Testis (tissue), 3 donors: ENCODE measurements around the gene ABCA13. TPM values are rescaled to one million over a fixed set of nuclear protein-coding genes. Genes with fewer than 3 reads are reported as not detected.

Source experiments
- DNase-seq: peaks from one replicate; pipeline ENCODE4 v3.0.0-alpha.2; 2019
- H3K27ac ChIP-seq, 2 donors: fragments of 200-600 bp; sonication (generic); one replicate each; pipeline ENCODE4 v1.5.1; 2019
- H3K27me3 ChIP-seq: fragments of 200-600 bp; sonication (generic); one replicate; pipeline ENCODE4 v1.5.1; 2019
- H3K36me3 ChIP-seq: fragments of 200-600 bp; sonication (generic); one replicate; pipeline ENCODE4 v1.5.1; 2017; ENCODE audit warnings: low read depth; ENCODE audit errors: missing control alignments
- H3K4me1 ChIP-seq: fragments of 200-600 bp; sonication (generic); one replicate; pipeline ENCODE4 v1.5.1; 2019
- H3K4me3 ChIP-seq, 2 donors: fragments of 200-600 bp; sonication (generic); one replicate each; pipeline ENCODE4 v1.5.1; 2017 to 2019
- H3K9me3 ChIP-seq: fragments of 200-600 bp; sonication (generic); one replicate; pipeline ENCODE4 v1.5.1; 2017
- POLR2A ChIP-seq: fragments of 450-650 bp; IDR thresholded peaks from one replicate; pipeline ENCODE4 v1.6.1; 2017; ENCODE audit warnings: antibody characterized with exemption, mild to moderate bottlenecking, moderate library complexity
- WGBS, 2 donors: methylation state at CpG; one replicate each; pipeline ENCODE4 v1.1.5; 2018; 5-methylcytosine and 5-hydroxymethylcytosine counted together
- intact Hi-C: fragments of 100-400 bp; cut with DNase I; formaldehyde crosslinking; loops from one replicate; pipeline ENCODE4 v1.15.1; 2023; ENCODE audit warnings: low total_unique reads
- polyA plus RNA-seq: library from polyadenylated mRNA; stranded (reverse); fragments of 350-450 nt; fragmentation: Illumina TruSeq; extraction: RNeasy Lipid Tissue Mini Kit (QIAGEN cat#74804); gene quantifications from one replicate; pipeline ENCODE4 v1.2.3, GENCODE V29; 2014; ENCODE audit warnings: low read depth, low replicate concordance; ENCODE audit not compliant: insufficient read depth
- total RNA-seq, 2 donors: library from RNA; depleted of rRNA; stranded (reverse); fragments of >200 nt; gene quantifications; one replicate each; pipeline ENCODE4 v1.2.3, GENCODE V29; 2016
- TF ChIP-seq, protein P1 (sequence below), 3 experiments: fragments of 450-650 bp in 2 of 3; fragments of 200-600 bp in 1 of 3; sonication (generic) in 1 of 3; IDR thresholded peaks; one replicate each; pipeline ENCODE4 v1.5.1; 2016 to 2019; ENCODE audit warnings: antibody characterized with exemption in 3 of 3, mild to moderate bottlenecking in 2 of 3, moderate library complexity in 1 of 3

The ABCA13 gene
- total and polyA plus RNA-seq, 3 donors from 2014 or later = 3.5 to 7.3 (median 4.3) TPM

- Histone ChIP-seq H3K36me3 (no peaks in the 10 kb centered on the region), H3K4me3 (no peak overlapping the region), H3K27ac (no peak overlapping the region), H3K9me3 (no peaks in the 10 kb centered on the region), H3K4me1 (no peaks in the 10 kb centered on the region), H3K27me3 (no peaks in the 10 kb centered on the region)
- intact Hi-C loops = no loop called here
- TF ChIP-seq POLR2A = no peak
- TF ChIP-seq, protein P1, sequence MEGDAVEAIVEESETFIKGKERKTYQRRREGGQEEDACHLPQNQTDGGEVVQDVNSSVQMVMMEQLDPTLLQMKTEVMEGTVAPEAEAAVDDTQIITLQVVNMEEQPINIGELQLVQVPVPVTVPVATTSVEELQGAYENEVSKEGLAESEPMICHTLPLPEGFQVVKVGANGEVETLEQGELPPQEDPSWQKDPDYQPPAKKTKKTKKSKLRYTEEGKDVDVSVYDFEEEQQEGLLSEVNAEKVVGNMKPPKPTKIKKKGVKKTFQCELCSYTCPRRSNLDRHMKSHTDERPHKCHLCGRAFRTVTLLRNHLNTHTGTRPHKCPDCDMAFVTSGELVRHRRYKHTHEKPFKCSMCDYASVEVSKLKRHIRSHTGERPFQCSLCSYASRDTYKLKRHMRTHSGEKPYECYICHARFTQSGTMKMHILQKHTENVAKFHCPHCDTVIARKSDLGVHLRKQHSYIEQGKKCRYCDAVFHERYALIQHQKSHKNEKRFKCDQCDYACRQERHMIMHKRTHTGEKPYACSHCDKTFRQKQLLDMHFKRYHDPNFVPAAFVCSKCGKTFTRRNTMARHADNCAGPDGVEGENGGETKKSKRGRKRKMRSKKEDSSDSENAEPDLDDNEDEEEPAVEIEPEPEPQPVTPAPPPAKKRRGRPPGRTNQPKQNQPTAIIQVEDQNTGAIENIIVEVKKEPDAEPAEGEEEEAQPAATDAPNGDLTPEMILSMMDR (IDR thresholded peaks at IDR 0.05) = no peak
- WGBS, 2 donors = 45 to 48% methylated on average over 12 of the region's 12 CpGs
- DNase-seq = no peak
These were observed 339.8 kb downstream of the ABCA13 start for GRCh38 chr7:48511080-48511479.

- no peak for DNase-seq
- no peak overlapping the region for H3K27ac ChIP-seq
- H3K9me3 ChIP-seq = no peaks in the 10 kb centered on the region
- TF ChIP-seq POLR2A = no peak
- TF ChIP-seq, protein P1 (IDR thresholded peaks at IDR 0.05) = no peak
- no peaks in the 10 kb centered on the region for H3K36me3 ChIP-seq
- 73 to 77% methylated on average over 6 of the region's 6 CpGs for WGBS, 2 donors
- no peaks in the 10 kb centered on the region for H3K4me1 ChIP-seq
- no peak overlapping the region for H3K4me3 ChIP-seq
- no peaks in the 10 kb centered on the region for H3K27me3 ChIP-seq
- intact Hi-C loops = no loop called here
These were observed 341.6 kb downstream of the ABCA13 start for GRCh38 chr7:48512892-48513291.

DNA sequence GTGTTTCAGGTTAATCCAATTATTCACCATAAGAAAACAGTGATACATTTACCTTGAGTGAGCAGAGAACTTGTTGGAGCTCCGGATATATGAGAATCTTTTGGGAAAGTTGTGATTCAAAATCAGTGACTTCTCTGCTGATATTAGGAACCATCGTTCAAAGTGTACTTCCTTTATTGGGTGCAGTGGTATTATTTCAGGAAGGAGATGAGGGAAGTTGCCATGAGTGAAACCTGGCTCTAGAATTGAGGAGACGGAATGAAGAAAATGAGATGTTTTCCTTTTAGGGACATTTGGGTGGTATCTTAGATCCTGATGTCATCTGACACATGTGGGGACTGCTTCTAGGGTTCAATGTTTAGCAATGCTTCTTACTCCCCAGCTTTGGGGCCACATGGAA, 343.9 kb downstream of the ABCA13 start:
- no peaks in the 10 kb centered on the region for H3K9me3 ChIP-seq
- no peak overlapping the region for H3K27ac ChIP-seq
- no peaks in the 10 kb centered on the region for H3K36me3 ChIP-seq
- intact Hi-C loops = no loop called here
- H3K27me3 ChIP-seq = no peaks in the 10 kb centered on the region
- no peak overlapping the region for H3K4me3 ChIP-seq
- TF ChIP-seq, protein P1 (IDR thresholded peaks at IDR 0.05) = no peak
- TF ChIP-seq POLR2A = no peak
- 77 to 81% methylated on average over 3 of the region's 3 CpGs for WGBS, 2 donors
- no peaks in the 10 kb centered on the region for H3K4me1 ChIP-seq
- no peak for DNase-seq

GRCh38 chr7:48518092-48518491, 346.8 kb downstream of the ABCA13 start:
- Histone ChIP-seq H3K27ac (no peak overlapping the region), H3K36me3 (no peaks in the 10 kb centered on the region), H3K27me3 (no peaks in the 10 kb centered on the region), H3K4me3 (no peak overlapping the region), H3K4me1 (no peaks in the 10 kb centered on the region), H3K9me3 (no peaks in the 10 kb centered on the region)
- 57 to 71% methylated on average over 2 of the region's 2 CpGs for WGBS, 2 donors
- intact Hi-C loops = no loop called here
- DNase-seq = no peak
- no peak for TF ChIP-seq POLR2A
- TF ChIP-seq, protein P1 (IDR thresholded peaks at IDR 0.05) = no peak

- intact Hi-C loops = no loop called here
- Histone ChIP-seq H3K27ac (no peak overlapping the region), H3K4me1 (no peaks in the 10 kb centered on the region), H3K4me3 (no peak overlapping the region), H3K36me3 (no peaks in the 10 kb centered on the region), H3K9me3 (no peaks in the 10 kb centered on the region), H3K27me3 (no peaks in the 10 kb centered on the region)
- DNase-seq = no peak
- TF ChIP-seq, protein P1 (IDR thresholded peaks at IDR 0.05) = no peak
- no peak for TF ChIP-seq POLR2A
These were observed 351.4 kb downstream of the ABCA13 start for GRCh38 chr7:48522692-48523091.
